CD1c-positive myeloid dendritic cell (primary cell): ENCODE results near the gene CHMP4B.

Experiments
- DNase-seq: peaks from one replicate; pipeline ENCODE4 v3.0.0-alpha.2; 2016; ENCODE audit errors: extremely low spot score

CHMP4B gene

GRCh38 chr20:33864324-33864963 lies 53.3 kb downstream of the CHMP4B start:
- no peak for DNase-seq

GRCh38 chr20:33865761-33866370 lies 54.7 kb downstream of the CHMP4B start:
- DNase-seq = no peak

- no peak for DNase-seq
Observed at GRCh38 chr20:33866398-33867100, 55.4 kb downstream of the CHMP4B start.

- no peak for DNase-seq
Observed at GRCh38 chr20:33868042-33868441, 56.9 kb downstream of the CHMP4B start.

GRCh38 chr20:33868595-33868994 lies 57.4 kb downstream of the CHMP4B start:
- no peak for DNase-seq

GRCh38 chr20:33869283-33869682 lies 58.1 kb downstream of the CHMP4B start:
- no peak for DNase-seq

- DNase-seq = no peak
Observed at GRCh38 chr20:33871362-33871761, 60.2 kb downstream of the CHMP4B start.

- no peak for DNase-seq
Observed at GRCh38 chr20:33874129-33874528, 63.0 kb downstream of the CHMP4B start.

- DNase-seq = no peak
Observed at GRCh38 chr20:33875055-33875454, 63.9 kb downstream of the CHMP4B start.

GRCh38 chr20:33875534-33876026 lies 64.4 kb downstream of the CHMP4B start:
- no peak for DNase-seq

- DNase-seq = no peak
Observed at GRCh38 chr20:33878583-33878982, 67.4 kb downstream of the CHMP4B start.

- no peak for DNase-seq
Observed at GRCh38 chr20:33880396-33880795, 69.2 kb downstream of the CHMP4B start.

- no peak for DNase-seq
Observed at GRCh38 chr20:33881989-33882388, 70.8 kb downstream of the CHMP4B start.

GRCh38 chr20:33882481-33882880 lies 71.3 kb downstream of the CHMP4B start:
- no peak for DNase-seq

- no peak for DNase-seq
Observed at GRCh38 chr20:33883164-33883563, 72.0 kb downstream of the CHMP4B start.

- DNase-seq = no peak
Observed at GRCh38 chr20:33884633-33885032, 73.5 kb downstream of the CHMP4B start.

GRCh38 chr20:33889312-33889711 lies 78.2 kb downstream of the CHMP4B start:
- DNase-seq = no peak

- no peak for DNase-seq
Observed at GRCh38 chr20:33890557-33890956, 79.4 kb downstream of the CHMP4B start.

GRCh38 chr20:33893314-33893713 lies 82.2 kb downstream of the CHMP4B start:
- no peak for DNase-seq

- DNase-seq = no peak
Observed at GRCh38 chr20:33894798-33895197, 83.7 kb downstream of the CHMP4B start.

- no peak for DNase-seq
Observed at GRCh38 chr20:33896509-33896908, 85.4 kb downstream of the CHMP4B start.

GRCh38 chr20:33897313-33897912 lies 86.3 kb downstream of the CHMP4B start:
- DNase-seq = no peak

- DNase-seq = no peak
Observed at GRCh38 chr20:33899106-33899505, 88.0 kb downstream of the CHMP4B start.
